ENCODE data around the gene FOSL2. TPM values are rescaled to one million over a fixed set of nuclear protein-coding genes. Genes with fewer than 3 reads are reported as not detected.

FOSL2 gene
- total and polyA plus RNA-seq, 3 donors from 2014 or later: 14.1 to 39.7 (median 24.3) TPM

DNA sequence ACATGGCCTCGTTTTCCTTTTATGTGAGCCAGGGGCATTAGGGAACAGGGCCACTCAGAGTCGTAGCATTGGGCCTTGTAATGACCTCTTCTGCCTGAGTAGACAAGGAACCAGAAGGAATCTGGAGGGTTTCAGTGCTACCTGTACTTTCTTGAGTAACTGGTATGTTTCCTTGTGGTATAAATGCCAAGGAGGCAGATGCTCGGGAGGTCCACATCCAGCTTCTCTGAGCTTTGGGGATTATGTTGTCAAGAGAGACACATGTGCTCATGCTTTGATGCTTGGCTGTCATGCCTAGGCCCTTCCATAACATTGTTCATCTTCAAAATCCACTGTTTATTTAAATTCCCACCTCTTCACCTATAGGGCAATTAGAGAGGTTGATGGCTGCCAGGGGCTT is 26.3 kb downstream of the FOSL2 start:
- peaks cover 6% of the 10 kb centered on the region for H3K4me1 ChIP-seq
- H3K27me3 ChIP-seq: no peaks in the 10 kb centered on the region
- no peak overlapping the region for H3K27ac ChIP-seq
- no peak overlapping the region for H3K4me3 ChIP-seq
- WGBS, 2 donors: 87 to 96% methylated on average over 3 of the region's 3 CpGs
- no peak for TF ChIP-seq POLR2A (IDR thresholded peaks at IDR 0.05)
- TF ChIP-seq CTCF (IDR thresholded peaks at IDR 0.05): no peak
- no peaks in the 10 kb centered on the region for H3K9me3 ChIP-seq
- H3K36me3 ChIP-seq (ENCODE audit: low read depth, missing control alignments): no peaks in the 10 kb centered on the region
- DNase-seq: no peak
- intact Hi-C loops (cut with DNase I; ENCODE audit: low total_unique reads): no loop called here

GRCh38 chr2:28419443-28420270 is 27.0 kb downstream of the FOSL2 start:
- 89 to 92% methylated on average over 6 of the region's 7 CpGs for WGBS, 2 donors
- H3K4me3 ChIP-seq: no peak overlapping the region
- peaks cover 12% of the 10 kb centered on the region for H3K4me1 ChIP-seq
- TF ChIP-seq CTCF (IDR thresholded peaks at IDR 0.05) (no peak), POLR2A (IDR thresholded peaks at IDR 0.05) (no peak)
- no peak for DNase-seq
- no peaks in the 10 kb centered on the region for H3K27me3 ChIP-seq
- intact Hi-C loops (cut with DNase I; ENCODE audit: low total_unique reads): no loop called here
- no peaks in the 10 kb centered on the region for H3K9me3 ChIP-seq
- no peak overlapping the region for H3K27ac ChIP-seq
- H3K36me3 ChIP-seq (ENCODE audit: low read depth, missing control alignments): no peaks in the 10 kb centered on the region

DNA sequence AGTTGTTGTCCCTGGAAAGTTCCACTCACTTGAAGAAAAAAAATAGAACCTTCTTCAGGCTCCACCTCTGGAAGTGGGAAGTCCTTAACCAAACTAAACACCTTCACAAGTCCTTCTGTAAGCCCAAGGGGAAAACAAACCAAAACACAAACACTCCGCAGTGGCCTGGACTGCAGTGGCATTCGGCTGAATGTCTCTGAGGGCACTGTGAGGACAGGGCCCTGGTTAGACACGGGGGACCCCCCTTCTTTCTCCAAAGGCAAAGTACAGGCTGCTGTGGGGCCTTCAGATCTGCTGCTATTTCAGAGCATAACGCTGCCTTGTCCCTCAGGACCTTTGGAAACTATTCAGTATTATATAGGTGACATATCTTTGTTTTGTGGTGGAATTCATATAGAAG is 28.1 kb downstream of the FOSL2 start:
- H3K27ac ChIP-seq: no peak overlapping the region
- no peak for TF ChIP-seq CTCF (IDR thresholded peaks at IDR 0.05)
- TF ChIP-seq POLR2A (IDR thresholded peaks at IDR 0.05): no peak
- 75 to 83% methylated on average over 4 of the region's 4 CpGs for WGBS, 2 donors

GRCh38 chr2:28422908-28423741 is 30.5 kb downstream of the FOSL2 start:
- H3K27ac ChIP-seq: no peak overlapping the region
- no peak overlapping the region for H3K4me3 ChIP-seq
- H3K27me3 ChIP-seq: no peaks in the 10 kb centered on the region
- WGBS, 2 donors: 79 to 82% methylated on average over 17 of the region's 17 CpGs
- H3K9me3 ChIP-seq: no peaks in the 10 kb centered on the region
- TF ChIP-seq POLR2A (IDR thresholded peaks at IDR 0.05) (no peak), CTCF (IDR thresholded peaks at IDR 0.05) (no peak)
- peaks cover 12% of the 10 kb centered on the region for H3K4me1 ChIP-seq
- DNase-seq: no peak
- H3K36me3 ChIP-seq (ENCODE audit: low read depth, missing control alignments): no peaks in the 10 kb centered on the region
- intact Hi-C loops (cut with DNase I; ENCODE audit: low total_unique reads): no loop called here

More for the DNA sequence above, 28.1 kb downstream of the FOSL2 start:
- Histone ChIP-seq H3K4me3 (no peak overlapping the region), H3K9me3 (no peaks in the 10 kb centered on the region), H3K4me1 (peaks cover 12% of the 10 kb centered on the region), H3K27me3 (no peaks in the 10 kb centered on the region), H3K36me3 (ENCODE audit: low read depth, missing control alignments) (no peaks in the 10 kb centered on the region)
- intact Hi-C loops (cut with DNase I; ENCODE audit: low total_unique reads): no loop called here
- DNase-seq: no peak
